ENCODE data around the gene DIS3L2. TPM values are rescaled to one million over a fixed set of nuclear protein-coding genes. Genes with fewer than 3 reads are reported as not detected.

The DIS3L2 gene
- total RNA-seq, 4 donors from 2014 or later: 12.8 to 27.3 (median 16.8) TPM

DNA sequence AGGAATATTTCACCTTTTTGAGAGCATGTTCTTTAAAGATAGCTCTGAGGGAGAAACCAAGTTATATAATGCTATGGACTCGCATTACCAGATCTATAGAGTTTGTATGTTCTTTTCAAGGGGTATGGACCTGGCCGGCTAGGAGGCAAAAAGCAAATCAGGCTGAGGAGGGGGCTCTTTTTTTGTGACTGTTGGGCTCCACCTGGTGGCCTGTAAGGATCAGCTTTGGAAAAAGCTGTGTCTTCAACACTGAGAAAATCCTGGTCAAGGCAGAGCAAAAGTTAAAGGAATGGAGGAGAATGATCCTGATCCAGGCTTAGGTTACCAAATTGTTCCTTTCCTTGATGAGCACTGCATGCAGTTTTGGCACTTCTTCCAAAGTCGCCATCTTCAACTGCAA lies 180.5 kb downstream of the DIS3L2 start:
- no peak for DNase-seq
- no peaks in the 10 kb centered on the region for H3K4me1 ChIP-seq
- no peaks in the 10 kb centered on the region for H3K36me3 ChIP-seq
- in situ Hi-C loops (cut with MboI; ENCODE audit: low sequenced_read_pairs in 4 of 4): loop anchor here in 3 of 4 donors (5.0 kb wide), 1 partner anchor 220 kb away; no protein-coding TSS in a partner anchor
- TF ChIP-seq, protein P1, sequence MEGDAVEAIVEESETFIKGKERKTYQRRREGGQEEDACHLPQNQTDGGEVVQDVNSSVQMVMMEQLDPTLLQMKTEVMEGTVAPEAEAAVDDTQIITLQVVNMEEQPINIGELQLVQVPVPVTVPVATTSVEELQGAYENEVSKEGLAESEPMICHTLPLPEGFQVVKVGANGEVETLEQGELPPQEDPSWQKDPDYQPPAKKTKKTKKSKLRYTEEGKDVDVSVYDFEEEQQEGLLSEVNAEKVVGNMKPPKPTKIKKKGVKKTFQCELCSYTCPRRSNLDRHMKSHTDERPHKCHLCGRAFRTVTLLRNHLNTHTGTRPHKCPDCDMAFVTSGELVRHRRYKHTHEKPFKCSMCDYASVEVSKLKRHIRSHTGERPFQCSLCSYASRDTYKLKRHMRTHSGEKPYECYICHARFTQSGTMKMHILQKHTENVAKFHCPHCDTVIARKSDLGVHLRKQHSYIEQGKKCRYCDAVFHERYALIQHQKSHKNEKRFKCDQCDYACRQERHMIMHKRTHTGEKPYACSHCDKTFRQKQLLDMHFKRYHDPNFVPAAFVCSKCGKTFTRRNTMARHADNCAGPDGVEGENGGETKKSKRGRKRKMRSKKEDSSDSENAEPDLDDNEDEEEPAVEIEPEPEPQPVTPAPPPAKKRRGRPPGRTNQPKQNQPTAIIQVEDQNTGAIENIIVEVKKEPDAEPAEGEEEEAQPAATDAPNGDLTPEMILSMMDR (IDR thresholded peaks at IDR 0.05 in 4 of 5, conservative IDR thresholded peaks at IDR 0.05 in 1 of 5): peak; percentile 39 to 61 (median 56)
- TF ChIP-seq POLR2A (IDR thresholded peaks at IDR 0.05): no peak
- H3K27ac ChIP-seq: no peak overlapping the region
- H3K9me3 ChIP-seq: no peaks in the 10 kb centered on the region
- ATAC-seq: no peak
- H3K4me3 ChIP-seq: no peak overlapping the region
- H3K27me3 ChIP-seq: no peaks in the 10 kb centered on the region
- intact Hi-C loops (cut with DNase I; ENCODE audit: low total_unique reads): loop anchor here (1.0 kb wide), 2 partner anchors 217 to 236 kb away; no protein-coding TSS in a partner anchor

DNA sequence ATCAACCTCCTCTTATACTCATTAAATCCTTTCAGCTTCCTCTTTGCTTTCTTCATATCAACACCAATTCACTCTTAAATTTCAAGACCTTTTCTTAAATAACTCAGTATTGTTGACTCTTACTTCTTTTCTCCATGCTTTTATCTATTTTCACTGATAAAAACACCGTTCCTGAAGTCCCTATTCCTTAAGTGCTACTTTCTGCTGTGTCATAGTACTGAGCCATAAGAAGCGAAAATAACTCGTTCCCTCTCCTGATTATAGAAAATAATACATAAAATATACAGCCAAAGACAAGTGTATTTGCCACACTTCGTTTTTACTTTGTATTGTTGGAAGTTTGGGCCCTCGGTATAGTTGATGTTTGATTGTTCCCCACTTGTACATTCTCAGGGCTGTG lies 181.0 kb downstream of the DIS3L2 start:
- no peak overlapping the region for H3K27ac ChIP-seq
- H3K9me3 ChIP-seq: no peaks in the 10 kb centered on the region
- no peaks in the 10 kb centered on the region for H3K36me3 ChIP-seq
- TF ChIP-seq, protein P1 (IDR thresholded peaks at IDR 0.05 in 4 of 5, conservative IDR thresholded peaks at IDR 0.05 in 1 of 5): no peak
- no peak for TF ChIP-seq POLR2A (IDR thresholded peaks at IDR 0.05)
- intact Hi-C loops (cut with DNase I; ENCODE audit: low total_unique reads): loop anchor here (1.0 kb wide), 2 partner anchors 217 to 236 kb away; no protein-coding TSS in a partner anchor
- no peak for DNase-seq
- in situ Hi-C loops (cut with MboI; ENCODE audit: low sequenced_read_pairs in 4 of 4): loop anchor here in 3 of 4 donors (5.0 kb wide), 1 partner anchor 220 kb away; no protein-coding TSS in a partner anchor
- H3K27me3 ChIP-seq: no peaks in the 10 kb centered on the region
- ATAC-seq: no peak
- H3K4me1 ChIP-seq: no peaks in the 10 kb centered on the region
- H3K4me3 ChIP-seq: no peak overlapping the region

DNA sequence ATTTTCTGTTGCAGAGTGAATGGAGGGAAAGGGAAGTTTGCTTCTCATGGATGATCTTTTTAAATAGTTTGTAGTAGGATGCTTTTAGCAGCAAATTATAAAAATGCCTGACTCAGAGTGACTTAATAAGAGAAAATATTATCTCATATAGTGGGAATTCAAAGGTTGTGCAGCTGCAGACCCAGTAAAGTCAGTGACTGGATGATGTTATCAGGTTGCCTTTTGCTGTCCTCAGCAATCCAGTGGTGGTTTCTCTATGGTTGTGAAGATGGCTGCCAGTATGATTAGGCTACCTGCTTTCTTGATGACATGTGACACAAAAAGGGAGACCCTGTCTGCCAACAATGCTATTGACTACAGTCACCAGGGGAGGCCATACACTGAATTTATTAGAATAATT lies 184.8 kb downstream of the DIS3L2 start:
- intact Hi-C loops (cut with DNase I; ENCODE audit: low total_unique reads) (no loop called here), in situ Hi-C loops (cut with MboI; ENCODE audit: low sequenced_read_pairs in 4 of 4) (no loop called here)
- TF ChIP-seq POLR2A (IDR thresholded peaks at IDR 0.05): no peak
- TF ChIP-seq, protein P1 (IDR thresholded peaks at IDR 0.05 in 4 of 5, conservative IDR thresholded peaks at IDR 0.05 in 1 of 5): no peak
- H3K9me3 ChIP-seq: no peaks in the 10 kb centered on the region
- H3K27me3 ChIP-seq: no peaks in the 10 kb centered on the region
- no peak overlapping the region for H3K27ac ChIP-seq
- DNase-seq (no peak), ATAC-seq (no peak)
- no peak overlapping the region for H3K4me3 ChIP-seq
- H3K36me3 ChIP-seq: no peaks in the 10 kb centered on the region
- no peaks in the 10 kb centered on the region for H3K4me1 ChIP-seq

DNA sequence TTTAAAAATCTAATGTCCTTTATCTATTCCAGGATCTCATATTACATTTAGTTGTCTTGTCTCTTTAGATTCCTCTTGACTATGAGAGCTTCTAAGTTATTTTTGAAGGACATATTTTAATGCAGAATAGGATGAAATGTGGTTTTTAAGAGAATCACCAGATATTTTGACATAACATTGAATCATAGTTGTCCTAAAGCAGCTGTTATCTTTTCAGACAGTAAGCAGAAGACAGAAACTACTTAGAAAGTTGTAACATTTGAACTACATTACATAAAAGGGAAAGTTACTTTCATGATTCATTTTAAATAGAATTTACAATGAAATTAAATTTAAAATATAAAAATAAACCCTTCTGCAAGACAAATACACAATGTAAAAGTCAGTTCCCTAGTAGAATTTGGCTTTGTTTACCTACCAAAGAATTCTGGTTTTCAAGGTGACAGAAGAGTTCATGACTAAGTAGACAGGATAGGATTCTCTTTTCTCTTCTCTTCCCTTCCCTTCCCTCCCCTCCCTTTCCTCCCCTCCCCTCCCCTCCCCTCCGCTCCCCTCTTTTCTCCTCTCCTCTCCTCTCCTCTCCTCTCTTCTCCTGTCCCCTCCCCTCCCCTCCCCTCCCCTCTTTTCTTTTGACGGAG lies 186.0 kb downstream of the DIS3L2 start:
- ATAC-seq (no peak), DNase-seq (no peak)
- Histone ChIP-seq H3K27me3 (no peaks in the 10 kb centered on the region), H3K27ac (no peak overlapping the region), H3K4me1 (no peaks in the 10 kb centered on the region), H3K36me3 (no peaks in the 10 kb centered on the region), H3K9me3 (no peaks in the 10 kb centered on the region), H3K4me3 (no peak overlapping the region)
- TF ChIP-seq POLR2A (IDR thresholded peaks at IDR 0.05): no peak
- TF ChIP-seq, protein P1 (IDR thresholded peaks at IDR 0.05 in 4 of 5, conservative IDR thresholded peaks at IDR 0.05 in 1 of 5): no peak
- intact Hi-C loops (cut with DNase I; ENCODE audit: low total_unique reads): no loop called here
- in situ Hi-C loops (cut with MboI; ENCODE audit: low sequenced_read_pairs in 4 of 4): no loop called here

Measured in gastrocnemius medialis (tissue), 4 donors.